GM23338 (cell line): Measurements from ENCODE around the gene PGLYRP2. TPM values are rescaled to one million over a fixed set of nuclear protein-coding genes. Genes with fewer than 3 reads are reported as not detected.

Experiments
- EZH2 ChIP-seq: fragments of 200-600 bp; sonication (generic); IDR thresholded peaks from one replicate; pipeline ENCODE4 v1.8.0; 2017; ENCODE audit warnings: antibody characterized with exemption, mild to moderate bottlenecking, low read depth; ENCODE audit not compliant: unreplicated experiment
- EZH2phosphoT487 ChIP-seq: fragments of 200-600 bp; sonication (generic); IDR thresholded peaks from one replicate; pipeline ENCODE4 v1.8.1; 2018; ENCODE audit warnings: antibody characterized with exemption; ENCODE audit not compliant: unreplicated experiment
- JUNB ChIP-seq: IDR thresholded peaks from one replicate; pipeline ENCODE4 v1.6.1; 2016; ENCODE audit warnings: antibody characterized with exemption; ENCODE audit not compliant: unreplicated experiment
- NANOG ChIP-seq: IDR thresholded peaks from 2 replicates; pipeline ENCODE4 v1.6.1; 2016; ENCODE audit warnings: antibody characterized with exemption, borderline replicate concordance
- POLR2AphosphoS5 ChIP-seq: IDR thresholded peaks from 2 replicates; pipeline ENCODE4 v1.6.1; 2016; ENCODE audit warnings: antibody characterized with exemption, low read depth
- REST ChIP-seq: IDR thresholded peaks from one replicate; pipeline ENCODE4 v1.6.1; 2018; ENCODE audit warnings: antibody characterized with exemption; ENCODE audit not compliant: unreplicated experiment
- polyA plus RNA-seq: library from polyadenylated mRNA; unstranded; fragments of >200 nt; fragmentation: Nextera tagmentation; extraction: Ambion mirVana; gene quantifications from 2 replicates; pipeline ENCODE4 v1.2.1, GENCODE V29; 2016
- total RNA-seq: library from RNA; depleted of rRNA; stranded (reverse); fragments of >200 nt; shearing (Covaris generic); gene quantifications from 2 replicates; pipeline ENCODE4 v1.2.3, GENCODE V29; 2014
- TF ChIP-seq, protein P1 (sequence below): fragments of 250-450 bp; sonication (Bioruptor Pico); IDR thresholded peaks from 2 replicates; pipeline ENCODE4 v1.5.0; 2020; ENCODE audit warnings: mild to moderate bottlenecking, moderate library complexity

Gene PGLYRP2
- total and polyA plus RNA-seq, 2 experiments from 2014 or later = not detected

DNA sequence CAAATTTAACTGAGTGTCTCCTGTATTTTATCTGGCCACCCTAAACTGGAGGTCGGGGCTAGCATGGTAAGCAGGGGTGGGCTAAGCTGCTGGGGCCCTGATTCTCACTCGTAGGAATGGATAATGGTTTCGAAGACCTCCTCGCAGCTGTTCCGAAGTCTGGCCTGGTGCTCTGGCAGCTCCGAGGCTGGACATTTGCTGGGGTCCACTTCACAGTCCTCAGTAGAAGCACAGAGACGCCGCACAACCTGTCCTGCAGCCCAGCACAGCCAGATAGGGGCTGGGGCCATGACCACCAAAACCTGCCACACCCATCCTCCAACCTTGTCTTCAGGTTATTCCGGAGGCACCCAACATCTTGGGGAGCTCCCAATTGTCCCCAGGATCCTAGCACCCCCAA is 23.3 kb downstream of the PGLYRP2 start (continued):
- TF ChIP-seq REST (no peak), EZH2 (no peak), POLR2AphosphoS5 (no peak), JUNB (no peak), EZH2phosphoT487 (no peak), NANOG (no peak)
- TF ChIP-seq, protein P1, sequence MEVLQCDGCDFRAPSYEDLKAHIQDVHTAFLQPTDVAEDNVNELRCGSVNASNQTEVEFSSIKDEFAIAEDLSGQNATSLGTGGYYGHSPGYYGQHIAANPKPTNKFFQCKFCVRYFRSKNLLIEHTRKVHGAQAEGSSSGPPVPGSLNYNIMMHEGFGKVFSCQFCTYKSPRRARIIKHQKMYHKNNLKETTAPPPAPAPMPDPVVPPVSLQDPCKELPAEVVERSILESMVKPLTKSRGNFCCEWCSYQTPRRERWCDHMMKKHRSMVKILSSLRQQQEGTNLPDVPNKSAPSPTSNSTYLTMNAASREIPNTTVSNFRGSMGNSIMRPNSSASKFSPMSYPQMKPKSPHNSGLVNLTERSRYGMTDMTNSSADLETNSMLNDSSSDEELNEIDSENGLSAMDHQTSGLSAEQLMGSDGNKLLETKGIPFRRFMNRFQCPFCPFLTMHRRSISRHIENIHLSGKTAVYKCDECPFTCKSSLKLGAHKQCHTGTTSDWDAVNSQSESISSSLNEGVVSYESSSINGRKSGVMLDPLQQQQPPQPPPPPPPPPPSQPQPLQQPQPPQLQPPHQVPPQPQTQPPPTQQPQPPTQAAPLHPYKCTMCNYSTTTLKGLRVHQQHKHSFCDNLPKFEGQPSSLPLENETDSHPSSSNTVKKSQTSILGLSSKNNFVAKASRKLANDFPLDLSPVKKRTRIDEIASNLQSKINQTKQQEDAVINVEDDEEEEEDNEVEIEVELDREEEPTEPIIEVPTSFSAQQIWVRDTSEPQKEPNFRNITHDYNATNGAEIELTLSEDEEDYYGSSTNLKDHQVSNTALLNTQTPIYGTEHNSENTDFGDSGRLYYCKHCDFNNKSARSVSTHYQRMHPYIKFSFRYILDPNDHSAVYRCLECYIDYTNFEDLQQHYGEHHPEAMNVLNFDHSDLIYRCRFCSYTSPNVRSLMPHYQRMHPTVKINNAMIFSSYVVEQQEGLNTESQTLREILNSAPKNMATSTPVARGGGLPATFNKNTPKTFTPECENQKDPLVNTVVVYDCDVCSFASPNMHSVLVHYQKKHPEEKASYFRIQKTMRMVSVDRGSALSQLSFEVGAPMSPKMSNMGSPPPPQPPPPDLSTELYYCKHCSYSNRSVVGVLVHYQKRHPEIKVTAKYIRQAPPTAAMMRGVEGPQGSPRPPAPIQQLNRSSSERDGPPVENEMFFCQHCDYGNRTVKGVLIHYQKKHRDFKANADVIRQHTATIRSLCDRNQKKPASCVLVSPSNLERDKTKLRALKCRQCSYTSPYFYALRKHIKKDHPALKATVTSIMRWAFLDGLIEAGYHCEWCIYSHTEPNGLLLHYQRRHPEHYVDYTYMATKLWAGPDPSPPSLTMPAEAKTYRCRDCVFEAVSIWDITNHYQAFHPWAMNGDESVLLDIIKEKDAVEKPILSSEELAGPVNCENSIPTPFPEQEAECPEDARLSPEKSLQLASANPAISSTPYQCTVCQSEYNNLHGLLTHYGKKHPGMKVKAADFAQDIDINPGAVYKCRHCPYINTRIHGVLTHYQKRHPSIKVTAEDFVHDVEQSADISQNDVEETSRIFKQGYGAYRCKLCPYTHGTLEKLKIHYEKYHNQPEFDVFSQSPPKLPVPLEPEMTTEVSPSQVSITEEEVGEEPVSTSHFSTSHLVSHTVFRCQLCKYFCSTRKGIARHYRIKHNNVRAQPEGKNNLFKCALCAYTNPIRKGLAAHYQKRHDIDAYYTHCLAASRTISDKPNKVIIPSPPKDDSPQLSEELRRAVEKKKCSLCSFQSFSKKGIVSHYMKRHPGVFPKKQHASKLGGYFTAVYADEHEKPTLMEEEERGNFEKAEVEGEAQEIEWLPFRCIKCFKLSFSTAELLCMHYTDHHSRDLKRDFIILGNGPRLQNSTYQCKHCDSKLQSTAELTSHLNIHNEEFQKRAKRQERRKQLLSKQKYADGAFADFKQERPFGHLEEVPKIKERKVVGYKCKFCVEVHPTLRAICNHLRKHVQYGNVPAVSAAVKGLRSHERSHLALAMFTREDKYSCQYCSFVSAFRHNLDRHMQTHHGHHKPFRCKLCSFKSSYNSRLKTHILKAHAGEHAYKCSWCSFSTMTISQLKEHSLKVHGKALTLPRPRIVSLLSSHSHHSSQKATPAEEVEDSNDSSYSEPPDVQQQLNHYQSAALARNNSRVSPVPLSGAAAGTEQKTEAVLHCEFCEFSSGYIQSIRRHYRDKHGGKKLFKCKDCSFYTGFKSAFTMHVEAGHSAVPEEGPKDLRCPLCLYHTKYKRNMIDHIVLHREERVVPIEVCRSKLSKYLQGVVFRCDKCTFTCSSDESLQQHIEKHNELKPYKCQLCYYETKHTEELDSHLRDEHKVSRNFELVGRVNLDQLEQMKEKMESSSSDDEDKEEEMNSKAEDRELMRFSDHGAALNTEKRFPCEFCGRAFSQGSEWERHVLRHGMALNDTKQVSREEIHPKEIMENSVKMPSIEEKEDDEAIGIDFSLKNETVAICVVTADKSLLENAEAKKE (CRISPR knock-in tag) = no peak
